ENCODE measurements around the gene RAD18.

RAD18 gene

DNA sequence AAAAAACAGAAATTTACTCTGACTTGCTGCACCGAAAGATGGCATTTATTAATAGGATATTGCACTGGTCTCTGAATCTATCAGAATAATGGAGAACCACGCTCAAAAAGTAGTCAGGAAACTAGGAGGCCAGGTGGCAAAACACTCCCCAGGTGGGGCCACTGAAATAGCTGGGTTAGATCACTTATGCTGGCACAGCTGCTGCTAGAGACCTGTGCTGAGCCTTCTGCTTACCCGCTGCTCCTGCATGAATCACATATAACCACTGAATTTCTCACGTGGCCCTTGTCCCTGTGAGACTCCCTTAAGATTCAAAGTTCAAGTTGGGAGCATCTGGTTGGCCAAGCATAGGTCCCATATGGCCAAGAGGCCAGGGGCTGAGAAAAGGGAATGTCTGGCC lies 127.9 kb downstream of the RAD18 start:
- DNase-seq (ENCODE audit: low spot score), result no peak

DNA sequence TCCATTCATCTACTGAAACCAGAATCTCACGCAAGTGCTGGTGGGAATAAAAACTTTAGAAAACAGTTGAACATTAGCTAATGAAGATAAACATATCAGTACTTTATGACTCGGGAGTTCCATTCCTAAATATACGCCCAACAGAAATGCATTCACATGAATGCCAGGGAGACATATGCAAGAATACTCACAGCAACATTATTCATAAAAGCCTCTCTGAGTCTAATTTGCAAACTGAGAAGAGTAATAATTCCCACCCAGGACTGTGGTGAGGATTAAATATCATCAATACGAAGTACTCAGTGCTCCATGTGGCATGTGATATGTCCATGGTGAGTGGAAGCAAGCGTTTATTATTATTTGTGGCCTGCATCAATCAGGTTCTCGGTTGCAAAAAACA lies 128.3 kb downstream of the RAD18 start:
- DNase-seq (ENCODE audit: low spot score), result no peak

DNA sequence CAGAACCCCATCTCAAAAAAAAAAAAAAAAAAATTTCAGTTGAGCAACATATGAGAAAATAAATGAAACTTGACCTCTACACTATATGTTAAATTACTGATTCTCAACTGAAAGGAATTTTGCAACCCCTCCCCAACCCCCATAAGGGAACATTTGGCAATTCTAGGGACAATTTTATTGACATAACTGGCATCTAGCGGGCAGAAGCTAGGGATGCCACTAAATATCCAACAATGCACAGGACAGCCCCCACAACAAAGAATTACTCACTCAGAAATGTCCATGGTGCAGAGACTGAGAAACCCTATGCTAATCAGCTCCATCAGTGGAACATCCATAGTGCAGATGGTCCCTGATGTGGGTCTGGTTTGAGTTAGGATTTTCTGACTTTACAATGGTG lies 135.6 kb downstream of the RAD18 start:
- DNase-seq (ENCODE audit: low spot score), result no peak
